GF-D8 (cell line): Measurements from ENCODE around the gene ATAT1.
"Not testable (repeated sequence)": the region's sequence is repeated elsewhere in the genome, so short reads cannot be mapped to it uniquely, and the experiment has no call there.

Source experiments
- DNase-seq: peaks from one replicate; lab custom pipeline; 2025; lab: John Stamatoyannopoulos, UW

ATAT1 gene

GRCh38 chr6:30651143-30651542 lies 24.5 kb downstream of the ATAT1 start:
- DNase-seq, result no peak

- no peak for DNase-seq
These were observed 28.4 kb downstream of the ATAT1 start for GRCh38 chr6:30654798-30655742.

GRCh38 chr6:30655743-30656094 lies 29.0 kb downstream of the ATAT1 start:
- DNase-seq, result no peak

- DNase-seq, result no peak
These were observed 29.8 kb downstream of the ATAT1 start for GRCh38 chr6:30656513-30656912.

GRCh38 chr6:30657454-30657853 lies 30.8 kb downstream of the ATAT1 start:
- DNase-seq, result no peak

- not testable (repeated sequence) for DNase-seq
These were observed 31.2 kb downstream of the ATAT1 start for GRCh38 chr6:30657922-30658321.

- DNase-seq, result no peak
These were observed 38.5 kb downstream of the ATAT1 start for GRCh38 chr6:30664994-30665767.

- not testable (repeated sequence) for DNase-seq
These were observed 39.6 kb downstream of the ATAT1 start for GRCh38 chr6:30666300-30666699.

GRCh38 chr6:30670760-30671527 lies 44.3 kb downstream of the ATAT1 start:
- DNase-seq, result no peak

GRCh38 chr6:30672445-30673253 lies 46.0 kb downstream of the ATAT1 start, which contains the start of gene DHX16:
Gene DHX16 (minus strand): TSS chr6:30673006. CDS start chr6:30672841, 165 bp downstream.
- peak; percentile 82 for DNase-seq

- DNase-seq, result no peak
These were observed 50.1 kb downstream of the ATAT1 start for GRCh38 chr6:30676660-30677285.

- peak; percentile 53 for DNase-seq
These were observed 52.5 kb downstream of the ATAT1 start for GRCh38 chr6:30678964-30679726.

GRCh38 chr6:30679765-30680535 lies 53.3 kb downstream of the ATAT1 start:
- DNase-seq, result no peak

GRCh38 chr6:30681766-30682142 lies 55.1 kb downstream of the ATAT1 start:
- DNase-seq, result no peak

- peak; percentile 95 for DNase-seq
These were observed 55.8 kb downstream of the ATAT1 start for GRCh38 chr6:30682143-30683117.

GRCh38 chr6:30683183-30683979 lies 56.7 kb downstream of the ATAT1 start:
- no peak for DNase-seq

- no peak for DNase-seq
These were observed 57.3 kb downstream of the ATAT1 start for GRCh38 chr6:30683980-30684338.
